Measurements from ENCODE around the gene TLE6.

DNA sequence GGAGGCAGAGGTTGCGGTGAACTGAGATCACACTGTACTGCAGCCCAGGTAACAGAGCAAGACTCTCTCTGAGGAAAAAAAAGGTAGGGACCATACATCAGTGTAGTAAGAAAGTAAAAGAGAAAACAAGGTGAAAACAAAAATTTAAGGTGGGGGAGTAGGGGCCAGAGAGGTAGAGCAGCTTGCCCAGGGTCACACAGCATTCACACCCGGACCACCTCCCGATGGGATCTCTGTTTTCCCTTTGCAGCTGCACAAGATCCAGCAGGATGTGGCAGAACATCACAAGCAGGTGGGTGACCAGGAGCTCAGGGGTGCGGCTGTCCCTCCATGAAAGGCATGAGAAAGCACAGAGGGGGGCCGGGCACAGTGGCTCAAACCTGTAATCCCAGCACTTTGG lies 4.5 kb downstream of the TLE6 start:
- TF ChIP-seq CTCF (IDR thresholded peaks at IDR 0.05; ENCODE audit: insufficient read depth, low read depth, low read length) = no peak
- no peak for TF ChIP-seq EZH2 (IDR thresholded peaks at IDR 0.05; ENCODE audit: insufficient read depth, low read length)

All from astrocyte (in vitro differentiated cells and primary cell).